Activated CD8-positive, alpha-beta memory T cell treated with anti-CD3 and anti-CD28 coated beads, Interleukin-2, amount 50 U/mL, for 24 hours (primary cell): ENCODE data around the gene KRTAP5-2.

Experiments used
- DNase-seq: peaks from one replicate; pipeline ENCODE4 v3.0.0-alpha.2; 2020; ENCODE audit errors: extremely low read depth

Gene KRTAP5-2

GRCh38 chr11:1556278-1556902 is 41.7 kb downstream of the KRTAP5-2 start:
- DNase-seq, result no peak

- DNase-seq, result no peak
Observed at GRCh38 chr11:1555713-1556153, 42.4 kb downstream of the KRTAP5-2 start.

GRCh38 chr11:1554981-1555712 is 42.9 kb downstream of the KRTAP5-2 start:
- DNase-seq, result no peak

- no peak for DNase-seq
Observed at GRCh38 chr11:1553808-1554594, 44.1 kb downstream of the KRTAP5-2 start.

GRCh38 chr11:1549338-1550330 is 48.5 kb downstream of the KRTAP5-2 start:
- no peak for DNase-seq

- DNase-seq, result no peak
Observed at GRCh38 chr11:1548221-1549070, 49.6 kb downstream of the KRTAP5-2 start.

- DNase-seq, result no peak
Observed at GRCh38 chr11:1547467-1548098, 50.5 kb downstream of the KRTAP5-2 start.
